OCI-LY1 (cell line): ENCODE data around the gene SLC2A10.
A peak's percentile ranks its signal among the peaks of the same experiment; 100 is the strongest.

ENCODE experiments used
- H2AFZ ChIP-seq: fragments of 200-600 bp; sonication (generic), shearing (Covaris generic); 2 replicates; pipeline ENCODE4 v1.6.0; 2014; ENCODE audit warnings: antibody characterized with exemption, mild to moderate bottlenecking, low read length
- H3F3A ChIP-seq: fragments of 200-600 bp; sonication (generic), shearing (Covaris generic); 2 replicates; pipeline ENCODE4 v1.6.0; 2014; ENCODE audit warnings: mild to moderate bottlenecking, antibody characterized with exemption, low read length, moderate library complexity; ENCODE audit not compliant: insufficient read depth
- H3K27ac ChIP-seq: fragments of 200-600 bp; sonication (generic); 2 replicates; pipeline ENCODE4 v1.5.1; 2014; ENCODE audit warnings: low read length, mixed run types, mild to moderate bottlenecking, low read depth; ENCODE audit not compliant: poor library complexity, severe bottlenecking
- H3K27me3 ChIP-seq: fragments of 200-600 bp; sonication (generic); 2 replicates; pipeline ENCODE4 v1.6.0; 2014; ENCODE audit warnings: antibody characterized with exemption, mild to moderate bottlenecking, low read length, moderate library complexity; ENCODE audit not compliant: insufficient read depth
- H3K36me3 ChIP-seq: fragments of 200-600 bp; sonication (generic); 2 replicates; pipeline ENCODE4 v1.6.1; 2014; ENCODE audit warnings: mild to moderate bottlenecking, antibody characterized with exemption, low read length, moderate library complexity, mixed read lengths; ENCODE audit not compliant: insufficient read depth
- H3K4me1 ChIP-seq: fragments of 200-600 bp; sonication (generic); 2 replicates; pipeline ENCODE4 v1.5.1; 2014; ENCODE audit warnings: mild to moderate bottlenecking, low read length, moderate library complexity; ENCODE audit not compliant: insufficient read depth, severe bottlenecking
- H3K4me2 ChIP-seq: fragments of 200-600 bp; sonication (generic), shearing (Covaris generic); 2 replicates; pipeline ENCODE4 v1.6.1; 2014; ENCODE audit warnings: low read length
- H3K4me3 ChIP-seq: fragments of 200-600 bp; sonication (generic); 2 replicates; pipeline ENCODE4 v1.5.1; 2014; ENCODE audit warnings: low read length, low read depth, mild to moderate bottlenecking, mixed read lengths; ENCODE audit not compliant: poor library complexity, severe bottlenecking
- H3K79me2 ChIP-seq: fragments of 200-600 bp; shearing (Covaris generic); 2 replicates; pipeline ENCODE4 v1.6.1; 2016; ENCODE audit warnings: mixed run types, low read length, mixed read lengths; ENCODE audit not compliant: insufficient read depth
- H3K9ac ChIP-seq: fragments of 200-600 bp; sonication (generic), shearing (Covaris generic); 2 replicates; pipeline ENCODE4 v1.6.1; 2014; ENCODE audit warnings: mild to moderate bottlenecking, low read length, mixed read lengths
- H3K9me2 ChIP-seq: fragments of 200-600 bp; sonication (generic), shearing (Covaris generic); 2 replicates; pipeline ENCODE4 v1.6.1; 2014; ENCODE audit warnings: low read depth, mild to moderate bottlenecking, low read length, mixed read lengths
- H3K9me3 ChIP-seq: fragments of 200-600 bp; shearing (Covaris generic); 2 replicates; pipeline ENCODE4 v1.6.1; 2014; ENCODE audit warnings: low read length, mixed read lengths
- H4K20me1 ChIP-seq: fragments of 200-600 bp; sonication (generic), shearing (Covaris generic); 2 replicates; pipeline ENCODE4 v1.6.0; 2016; ENCODE audit warnings: mild to moderate bottlenecking, low read length; ENCODE audit not compliant: insufficient read depth
- EZH2 ChIP-seq: fragments of 200-600 bp; sonication (generic), shearing (Covaris generic); IDR thresholded peaks from 2 replicates; pipeline ENCODE4 v1.8.0; 2017; ENCODE audit warnings: borderline replicate concordance, mixed run types, mild to moderate bottlenecking, antibody characterized with exemption, low read length, moderate library complexity, mixed read lengths
- TF ChIP-seq, protein P1 (sequence below): fragments of 200-600 bp; sonication (generic), shearing (Covaris generic); IDR thresholded peaks from 2 replicates; pipeline ENCODE4 v1.5.1; 2017; ENCODE audit warnings: mild to moderate bottlenecking, antibody characterized with exemption, low read length, moderate library complexity, mixed read lengths

SLC2A10 gene

DNA sequence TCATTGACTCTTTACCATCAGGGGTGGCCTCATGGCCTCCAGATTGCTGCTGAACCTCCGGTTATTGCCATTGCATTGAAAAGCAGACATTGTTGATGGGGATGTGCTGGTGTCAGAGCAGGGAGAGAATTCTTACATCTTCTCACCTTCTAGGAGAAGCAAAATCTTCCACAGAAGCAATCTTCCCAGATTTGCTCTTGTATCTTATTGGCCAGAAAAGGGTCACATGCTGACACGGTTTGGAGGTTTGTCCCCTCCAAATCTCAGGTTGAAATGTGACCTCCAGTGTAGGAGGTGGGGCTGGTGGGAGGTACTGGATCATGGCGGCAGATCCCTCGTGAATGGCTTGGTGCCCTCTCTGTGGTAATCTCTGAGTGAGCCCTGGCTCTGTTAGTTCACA lies 30.9 kb upstream of the SLC2A10 start:
- H3F3A ChIP-seq: no peaks in the 10 kb centered on the region
- no peak overlapping the region for H3K27ac ChIP-seq
- TF ChIP-seq EZH2: no peak
- TF ChIP-seq, protein P1, sequence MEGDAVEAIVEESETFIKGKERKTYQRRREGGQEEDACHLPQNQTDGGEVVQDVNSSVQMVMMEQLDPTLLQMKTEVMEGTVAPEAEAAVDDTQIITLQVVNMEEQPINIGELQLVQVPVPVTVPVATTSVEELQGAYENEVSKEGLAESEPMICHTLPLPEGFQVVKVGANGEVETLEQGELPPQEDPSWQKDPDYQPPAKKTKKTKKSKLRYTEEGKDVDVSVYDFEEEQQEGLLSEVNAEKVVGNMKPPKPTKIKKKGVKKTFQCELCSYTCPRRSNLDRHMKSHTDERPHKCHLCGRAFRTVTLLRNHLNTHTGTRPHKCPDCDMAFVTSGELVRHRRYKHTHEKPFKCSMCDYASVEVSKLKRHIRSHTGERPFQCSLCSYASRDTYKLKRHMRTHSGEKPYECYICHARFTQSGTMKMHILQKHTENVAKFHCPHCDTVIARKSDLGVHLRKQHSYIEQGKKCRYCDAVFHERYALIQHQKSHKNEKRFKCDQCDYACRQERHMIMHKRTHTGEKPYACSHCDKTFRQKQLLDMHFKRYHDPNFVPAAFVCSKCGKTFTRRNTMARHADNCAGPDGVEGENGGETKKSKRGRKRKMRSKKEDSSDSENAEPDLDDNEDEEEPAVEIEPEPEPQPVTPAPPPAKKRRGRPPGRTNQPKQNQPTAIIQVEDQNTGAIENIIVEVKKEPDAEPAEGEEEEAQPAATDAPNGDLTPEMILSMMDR: no peak
- H3K9me2 ChIP-seq: no peaks in the 10 kb centered on the region
- H3K4me3 ChIP-seq: no peak overlapping the region
- H3K36me3 ChIP-seq: peaks cover 6% of the 10 kb centered on the region; the same call in 1 of the 2 replicates
- no peaks in the 10 kb centered on the region for H3K27me3 ChIP-seq
- no peaks in the 10 kb centered on the region for H4K20me1 ChIP-seq
- H3K4me1 ChIP-seq: peaks cover 14% of the 10 kb centered on the region
- H3K9me3 ChIP-seq: no peaks in the 10 kb centered on the region
- H2AFZ ChIP-seq: no peak overlapping the region
- no peak overlapping the region for H3K4me2 ChIP-seq
- H3K79me2 ChIP-seq: no peaks in the 10 kb centered on the region
- H3K9ac ChIP-seq: no peak overlapping the region

DNA sequence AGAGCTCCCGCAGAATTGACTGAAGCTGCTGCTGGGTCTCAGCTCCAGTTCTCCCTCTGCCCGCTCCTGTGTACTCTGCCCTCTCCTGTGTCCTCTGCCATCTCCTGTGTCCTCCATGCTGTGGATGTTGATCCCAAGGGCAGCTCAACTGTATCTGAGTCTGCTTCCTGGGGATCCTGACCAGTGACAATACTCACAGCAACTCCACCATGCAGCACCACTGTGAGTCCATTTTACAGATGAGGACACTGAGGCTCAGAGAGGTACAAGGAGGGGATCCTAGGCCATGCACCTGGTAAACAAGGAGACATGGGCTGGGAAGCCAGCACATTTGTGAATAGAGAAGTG lies 28.8 kb upstream of the SLC2A10 start:
- TF ChIP-seq, protein P1: no peak
- no peak for TF ChIP-seq EZH2
- Histone ChIP-seq H3K9me2 (no peaks in the 10 kb centered on the region), H2AFZ (no peak overlapping the region), H3K9me3 (no peaks in the 10 kb centered on the region), H3K4me2 (no peak overlapping the region), H3F3A (no peaks in the 10 kb centered on the region), H3K27ac (no peak overlapping the region), H4K20me1 (no peaks in the 10 kb centered on the region), H3K9ac (no peak overlapping the region), H3K4me3 (no peak overlapping the region), H3K27me3 (no peaks in the 10 kb centered on the region), H3K79me2 (0 out of 2 replicates have a peak, but pooled peaks cover 4% of the 10 kb centered on the region), H3K4me1 (peaks cover 17% of the 10 kb centered on the region), H3K36me3 (peaks cover 18% of the 10 kb centered on the region)

DNA sequence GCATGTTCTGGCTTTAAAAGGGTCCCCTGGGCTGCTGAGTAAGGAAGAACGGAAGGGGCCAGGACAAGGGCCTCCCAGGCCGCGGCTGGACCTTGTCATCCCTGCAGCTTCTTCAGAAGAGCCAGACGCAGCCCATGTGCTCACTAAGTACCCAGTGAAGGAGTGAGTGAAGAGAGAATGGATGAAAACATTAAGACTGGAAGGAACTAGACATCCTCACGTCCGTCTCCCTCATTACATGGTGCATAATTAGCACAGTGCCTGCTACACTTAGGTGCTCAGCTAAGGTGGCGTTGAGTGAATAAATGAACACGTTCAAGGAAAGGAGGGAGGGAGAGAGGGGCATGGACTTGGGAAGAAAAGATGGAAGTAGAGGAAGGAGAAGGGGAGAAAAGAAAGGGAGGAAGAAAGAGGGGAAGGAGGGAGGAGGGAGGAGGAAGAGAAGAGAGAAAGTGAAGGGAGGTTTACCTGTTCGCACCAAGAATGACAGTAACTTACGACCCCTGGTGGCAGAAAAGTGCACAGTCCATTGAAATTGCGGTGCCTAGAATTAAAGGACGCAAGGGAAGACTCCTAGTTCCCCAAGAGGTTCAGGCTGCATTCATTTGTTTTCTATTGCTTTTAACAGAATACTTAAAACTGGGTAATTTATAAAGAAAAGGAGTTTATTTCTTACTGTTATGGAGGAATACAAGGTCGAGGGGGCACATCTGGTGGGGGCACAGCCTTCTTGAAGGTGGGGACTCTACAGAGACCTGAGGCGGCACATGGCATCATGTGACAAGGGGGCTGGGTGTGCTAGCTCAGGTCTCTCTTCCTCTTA lies 28.2 kb upstream of the SLC2A10 start:
- no peak for TF ChIP-seq EZH2
- TF ChIP-seq, protein P1: peak; percentile 82
- Histone ChIP-seq H3F3A (no peaks in the 10 kb centered on the region), H3K27ac (no peak overlapping the region), H3K9ac (no peak overlapping the region), H3K27me3 (no peaks in the 10 kb centered on the region), H3K9me3 (no peaks in the 10 kb centered on the region), H3K9me2 (no peaks in the 10 kb centered on the region), H3K36me3 (peaks cover 24% of the 10 kb centered on the region), H3K4me1 (peaks cover 17% of the 10 kb centered on the region), H3K4me3 (no peak overlapping the region), H2AFZ (no peak overlapping the region), H3K4me2 (no peak overlapping the region), H3K79me2 (0 out of 2 replicates have a peak, but pooled peaks cover 10% of the 10 kb centered on the region), H4K20me1 (no peaks in the 10 kb centered on the region)
